Spinal cord (tissue), 10 donors: ENCODE data around the gene SMAD7. TPM values are rescaled to one million over a fixed set of nuclear protein-coding genes. Genes with fewer than 3 reads are reported as not detected.
A peak's percentile ranks its signal among the peaks of the same experiment; 100 is the strongest.

Experiments used
- DNase-seq, 6 donors: peaks; one replicate each; pipeline versions ENCODE4 v3.0.0 to v3.0.0-alpha.2; 2013 to 2015; ENCODE audit warnings: low spot score in 6 of 6, low read depth in 4 of 6
- H3K27ac ChIP-seq: one replicate; pipeline ENCODE4 v1.5.1; 2013; ENCODE audit warnings: low read depth, low read length, control low read depth
- H3K27me3 ChIP-seq: one replicate; pipeline ENCODE4 v1.6.1; 2013; ENCODE audit warnings: low read length; ENCODE audit not compliant: control insufficient read depth, insufficient read depth
- H3K36me3 ChIP-seq: one replicate; pipeline ENCODE4 v1.6.1; 2013; ENCODE audit warnings: low read length; ENCODE audit not compliant: control insufficient read depth, insufficient read depth
- H3K4me1 ChIP-seq: one replicate; pipeline ENCODE4 v1.6.1; 2013; ENCODE audit warnings: low read length; ENCODE audit not compliant: control insufficient read depth, insufficient read depth
- H3K4me3 ChIP-seq: one replicate; pipeline ENCODE4 v1.5.1; 2013; ENCODE audit warnings: low read depth, low read length, control low read depth
- H3K9me3 ChIP-seq: one replicate; pipeline ENCODE4 v1.6.1; 2013; ENCODE audit warnings: low read length; ENCODE audit not compliant: control insufficient read depth, insufficient read depth
- WGBS: methylation state at CpG from one replicate; pipeline ENCODE4 v1.1.5; 2013; ENCODE audit warnings: missing lambda C conversion rate; ENCODE audit not compliant: insufficient coverage; 5-methylcytosine and 5-hydroxymethylcytosine counted together
- polyA plus RNA-seq, 2 donors: library from polyadenylated mRNA; unstranded; fragments of 120-200 nt; gene quantifications; one replicate each; pipeline ENCODE4 v1.2.1, GENCODE V29; 2013; ENCODE audit not compliant: insufficient read length in 2 of 2
- total RNA-seq, 2 donors: library from RNA; depleted of rRNA in 1 of 2; stranded (reverse); fragments of 120-200 nt in 1 of 2; fragments of >200 nt in 1 of 2; gene quantifications; one replicate each; pipeline versions ENCODE4 v1.2.3 to v1.2.4, GENCODE V29; 2013 to 2014
- donor health status: healthy.

The SMAD7 gene
- total and polyA plus RNA-seq, 4 donors = 18.5 to 28.8 (median 21.8) TPM

DNA sequence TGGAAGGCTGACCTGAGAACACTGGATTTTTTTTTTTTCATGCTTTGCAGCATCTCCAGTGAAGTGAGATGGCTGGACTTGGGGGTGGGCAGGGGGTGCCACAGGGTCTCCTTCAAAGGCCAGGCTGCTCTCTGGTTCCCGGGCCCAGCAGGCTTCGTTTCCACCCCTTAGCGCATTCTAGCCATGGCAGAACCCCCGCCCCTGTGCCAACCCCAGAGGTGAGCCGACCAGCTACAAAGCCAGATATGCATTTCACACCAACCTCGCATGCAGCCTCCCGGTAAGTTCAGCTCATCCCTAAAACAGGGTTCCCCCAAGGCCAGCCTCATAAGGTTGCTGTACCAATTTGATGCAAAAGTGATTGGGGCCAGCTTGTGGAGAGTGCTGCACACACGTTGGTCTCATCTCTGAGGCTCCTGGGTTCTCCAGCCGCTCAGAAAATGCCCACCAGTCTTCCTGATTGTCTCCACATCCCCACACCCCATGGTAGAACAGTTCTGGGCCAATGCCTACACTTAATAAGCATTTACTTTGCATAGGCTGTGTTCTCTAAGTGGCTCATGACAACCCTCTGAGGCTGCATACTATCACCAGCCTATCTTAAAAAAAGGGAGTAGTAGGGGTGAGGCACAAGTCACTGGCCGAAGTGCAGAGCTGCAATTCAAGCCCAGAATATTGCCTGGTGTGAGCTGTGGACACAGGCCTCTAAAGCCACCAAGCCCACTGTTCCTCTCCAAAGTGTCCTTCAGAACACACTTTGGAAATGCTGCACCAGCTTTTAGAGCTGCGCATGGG lies 23.3 kb downstream of the SMAD7 start:
- 79% methylated on average over 11 of the region's 11 CpGs for WGBS
- H3K4me3 ChIP-seq = no peak overlapping the region
- no peaks in the 10 kb centered on the region for H3K9me3 ChIP-seq
- H3K4me1 ChIP-seq = peaks cover 85% of the 10 kb centered on the region
- H3K36me3 ChIP-seq = peaks cover 14% of the 10 kb centered on the region
- no peak for DNase-seq
- H3K27ac ChIP-seq = no peak overlapping the region
- H3K27me3 ChIP-seq = no peaks in the 10 kb centered on the region

- no peak overlapping the region for H3K27ac ChIP-seq
- WGBS = 88% methylated on average over 11 of the region's 14 CpGs
Observed at GRCh38 chr18:48926420-48926857, 24.3 kb downstream of the SMAD7 start.

DNA sequence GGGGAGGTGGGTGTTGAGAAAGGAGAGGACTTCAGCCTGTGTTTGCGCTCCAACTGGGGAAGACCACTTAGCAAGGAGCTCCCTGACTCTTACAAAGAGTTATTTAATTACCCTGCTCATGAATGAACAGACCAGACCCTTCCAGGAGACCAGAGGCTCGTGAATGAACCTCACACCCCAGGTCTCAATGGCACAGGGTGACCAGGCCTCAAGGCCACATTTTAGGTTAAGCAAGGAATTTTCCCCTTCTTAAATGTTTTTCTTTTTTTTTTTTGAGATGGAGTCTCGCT lies 25.3 kb downstream of the SMAD7 start:
- Histone ChIP-seq H3K27me3 (no peaks in the 10 kb centered on the region), H3K36me3 (peaks cover 20% of the 10 kb centered on the region), H3K27ac (no peak overlapping the region), H3K9me3 (no peaks in the 10 kb centered on the region), H3K4me1 (peaks cover 92% of the 10 kb centered on the region), H3K4me3 (no peak overlapping the region)
- WGBS = 52% methylated on average over 2 of the region's 3 CpGs
- DNase-seq = no peak

More at GRCh38 chr18:48926420-48926857, 24.3 kb downstream of the SMAD7 start:
- peaks cover 11% of the 10 kb centered on the region for H3K36me3 ChIP-seq
- H3K27me3 ChIP-seq = no peaks in the 10 kb centered on the region
- no peak for DNase-seq
- no peak overlapping the region for H3K4me3 ChIP-seq
- H3K9me3 ChIP-seq = no peaks in the 10 kb centered on the region
- H3K4me1 ChIP-seq = peaks cover 85% of the 10 kb centered on the region

DNA sequence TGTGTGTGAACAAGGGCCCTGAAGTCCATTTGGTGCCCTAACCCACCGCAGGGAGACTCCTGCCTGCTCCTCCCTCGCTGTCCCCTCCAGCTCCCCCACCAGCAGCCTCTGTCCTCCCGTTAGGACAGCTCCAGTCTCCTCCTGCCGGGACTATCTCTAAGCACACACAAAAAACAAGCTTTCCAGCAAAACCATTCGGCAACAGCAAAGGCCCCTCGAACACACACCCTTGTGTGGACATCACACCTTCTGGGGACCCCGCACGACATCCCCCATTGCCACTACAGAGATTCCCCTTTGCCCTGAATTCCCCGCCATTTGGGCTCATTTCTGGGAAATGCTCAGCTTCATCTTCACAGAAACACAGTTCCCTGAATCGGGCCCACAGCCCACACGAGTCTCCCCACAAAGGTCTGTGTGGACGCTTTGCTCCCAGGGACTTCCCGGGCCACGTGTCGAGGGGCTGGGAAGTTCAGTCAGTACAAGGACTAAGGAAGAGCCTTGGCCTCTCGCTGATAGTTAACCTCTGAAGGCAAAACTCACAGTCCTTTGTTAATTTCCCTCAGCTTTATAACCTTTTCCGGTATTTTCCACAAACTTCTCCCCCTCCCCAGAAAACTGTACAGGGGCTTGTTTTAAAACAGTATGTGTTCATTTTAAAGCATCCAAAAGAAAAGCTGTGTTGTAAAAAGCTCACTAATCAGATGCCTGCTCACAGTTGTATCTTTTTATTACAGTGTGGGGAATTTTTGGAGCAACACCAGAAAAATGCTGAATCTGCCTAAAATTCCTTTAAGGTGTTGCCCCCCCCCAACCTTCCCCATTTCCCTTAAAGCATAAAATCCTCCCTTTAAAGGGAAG lies 25.9 kb downstream of the SMAD7 start:
- Histone ChIP-seq H3K9me3 (no peaks in the 10 kb centered on the region), H3K27ac (peak overlapping the region; percentile 29), H3K27me3 (no peaks in the 10 kb centered on the region), H3K36me3 (peaks cover 21% of the 10 kb centered on the region), H3K4me3 (no peak overlapping the region), H3K4me1 (peaks cover 89% of the 10 kb centered on the region)
- 44% methylated on average over 14 of the region's 17 CpGs for WGBS
- DNase-seq = no peak

DNA sequence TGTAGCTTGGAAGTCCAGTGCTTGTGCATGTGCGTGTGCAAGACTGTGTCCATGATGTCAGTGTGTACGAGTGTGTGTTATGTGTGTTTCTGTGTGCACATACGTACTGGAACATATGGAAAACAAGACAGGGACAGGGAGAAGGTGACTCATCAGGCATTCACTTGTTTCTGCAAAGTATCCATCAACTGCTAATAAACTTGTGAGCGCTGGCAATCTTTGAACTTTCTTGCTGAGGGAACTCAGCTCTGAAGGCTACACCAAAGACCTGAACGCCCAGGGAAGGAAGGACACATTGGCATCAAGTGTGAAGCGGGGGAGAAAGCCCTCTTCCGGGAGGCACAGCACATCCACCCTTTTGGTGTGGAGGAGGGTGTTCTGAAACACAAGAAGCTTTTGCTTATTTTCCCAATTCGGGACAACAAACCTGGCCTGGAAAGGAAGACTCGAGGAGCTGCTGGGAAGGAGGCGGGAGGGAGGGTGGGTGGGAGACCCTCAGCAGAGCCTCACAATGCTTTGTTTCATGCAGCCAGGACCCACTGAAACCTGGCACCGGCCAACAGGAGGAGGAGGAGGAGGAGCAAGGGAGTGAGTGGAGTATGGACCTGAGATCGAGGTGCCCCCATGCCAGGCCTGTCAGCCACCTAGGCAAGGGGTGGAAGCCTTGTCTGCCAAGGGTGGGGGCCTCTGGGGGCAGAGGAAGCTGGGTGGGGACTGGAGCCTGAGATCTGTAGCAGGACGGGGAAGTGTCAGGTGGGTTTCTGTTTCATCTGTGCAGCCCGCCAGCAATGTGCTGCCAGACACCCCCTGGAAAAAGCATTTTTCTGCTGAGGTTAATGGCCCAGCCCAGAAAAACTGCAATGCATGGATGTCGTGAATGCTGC lies 26.8 kb downstream of the SMAD7 start:
- no peak for DNase-seq
- H3K9me3 ChIP-seq = no peaks in the 10 kb centered on the region
- peaks cover 83% of the 10 kb centered on the region for H3K4me1 ChIP-seq
- 64% methylated on average over 14 of the region's 15 CpGs for whole genome bisulfite sequencing
- H3K4me3 ChIP-seq = no peak overlapping the region
- H3K27me3 ChIP-seq = no peaks in the 10 kb centered on the region
- peaks cover 21% of the 10 kb centered on the region for H3K36me3 ChIP-seq
- no peak overlapping the region for H3K27ac ChIP-seq

- H3K9me3 ChIP-seq = no peaks in the 10 kb centered on the region
- 36% methylated on average over 13 of the region's 21 CpGs for WGBS
- H3K27me3 ChIP-seq = no peaks in the 10 kb centered on the region
- DNase-seq = peak in 3 of 6 donors; percentile 39 to 81 (median 62)
- peaks cover 21% of the 10 kb centered on the region for H3K36me3 ChIP-seq
- H3K27ac ChIP-seq = peak overlapping the region; percentile 37
- peaks cover 75% of the 10 kb centered on the region for H3K4me1 ChIP-seq
- H3K4me3 ChIP-seq = peak overlapping the region; percentile 22
Observed at GRCh38 chr18:48922801-48923730, 27.7 kb downstream of the SMAD7 start.

DNA sequence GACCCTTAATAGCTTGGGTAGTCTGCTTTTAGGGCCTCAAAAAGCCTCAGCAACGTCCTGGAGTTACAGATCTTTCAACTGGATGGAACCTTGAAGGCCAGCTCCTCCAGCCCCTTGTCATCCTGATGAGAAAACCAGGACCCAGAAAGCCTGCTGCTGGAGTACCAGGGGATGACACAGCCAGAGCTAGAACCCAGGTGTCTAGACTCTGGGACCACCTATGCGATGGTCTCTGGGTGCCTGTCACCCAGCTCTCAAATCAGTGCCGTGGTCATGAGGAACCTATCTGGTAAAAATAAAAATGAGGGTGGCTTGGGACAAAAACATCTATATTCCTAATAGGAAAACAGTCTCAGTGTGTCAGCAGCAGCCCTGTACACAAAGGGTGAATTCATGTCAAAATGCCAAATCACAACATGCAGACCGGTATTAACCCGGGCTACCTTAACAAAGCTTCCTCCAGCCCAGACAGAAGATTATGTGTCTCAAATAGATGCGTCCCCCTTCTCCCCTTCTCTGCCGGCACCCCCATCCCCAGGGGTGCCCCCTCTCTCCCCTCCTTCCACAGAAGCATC lies 28.5 kb downstream of the SMAD7 start:
- H3K4me1 ChIP-seq = peaks cover 68% of the 10 kb centered on the region
- H3K36me3 ChIP-seq = peaks cover 21% of the 10 kb centered on the region
- no peaks in the 10 kb centered on the region for H3K27me3 ChIP-seq
- WGBS = 11% methylated on average over 5 of the region's 7 CpGs
- DNase-seq = no peak
- H3K27ac ChIP-seq = peak overlapping the region; percentile 37
- H3K4me3 ChIP-seq = peak overlapping the region; percentile 22
- H3K9me3 ChIP-seq = no peaks in the 10 kb centered on the region

DNA sequence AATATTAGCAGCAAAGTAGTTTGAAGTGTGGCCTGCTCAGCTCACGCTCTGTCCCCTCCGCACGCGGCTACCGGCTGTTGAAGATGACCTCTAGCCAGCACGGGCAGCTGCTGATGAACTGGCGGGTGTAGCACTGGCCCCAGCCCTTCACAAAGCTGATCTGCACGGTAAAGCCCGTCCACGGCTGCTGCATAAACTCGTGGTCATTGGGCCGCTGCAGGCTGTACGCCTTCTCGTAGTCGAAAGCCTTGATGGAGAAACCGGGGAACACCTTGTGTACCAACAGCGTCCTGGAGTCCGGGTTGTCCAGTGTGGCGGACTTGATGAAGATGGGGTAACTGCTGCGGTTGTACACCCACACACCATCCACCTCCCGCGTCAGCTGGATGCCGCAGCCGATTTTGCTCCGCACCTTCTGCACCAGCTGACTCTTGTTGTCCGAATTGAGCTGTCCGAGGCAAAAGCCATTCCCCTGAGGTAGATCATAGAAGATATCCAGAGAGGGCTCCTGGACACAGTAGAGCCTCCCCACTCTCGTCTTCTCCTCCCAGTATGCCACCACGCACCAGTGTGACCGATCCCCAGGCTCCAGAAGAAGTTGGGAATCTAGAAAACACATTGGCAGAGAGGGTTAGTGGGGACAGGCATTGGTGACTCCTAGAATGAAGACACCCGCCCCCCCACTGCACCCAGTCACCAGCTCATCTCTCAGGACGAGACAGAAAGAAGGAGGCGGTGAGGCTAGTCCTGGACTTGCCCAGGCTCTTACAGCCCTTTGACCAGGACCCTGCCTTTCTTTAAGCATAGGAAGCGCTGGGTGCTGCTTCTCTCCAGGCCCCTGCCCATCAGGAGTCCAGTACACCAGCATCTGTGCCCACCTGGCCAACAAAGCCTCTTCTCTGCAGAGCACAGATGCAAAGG lies 29.2 kb downstream of the SMAD7 start:
- no peak overlapping the region for H3K4me3 ChIP-seq
- H3K9me3 ChIP-seq = no peaks in the 10 kb centered on the region
- H3K27me3 ChIP-seq = no peaks in the 10 kb centered on the region
- no peak for DNase-seq
- no peak overlapping the region for H3K27ac ChIP-seq
- peaks cover 65% of the 10 kb centered on the region for H3K4me1 ChIP-seq
- WGBS = 88% methylated on average over 30 of the region's 34 CpGs
- H3K36me3 ChIP-seq = peaks cover 21% of the 10 kb centered on the region
